Upper lobe of left lung (tissue), 6 donors: ENCODE measurements around the gene CSTPP1. TPM values are rescaled to one million over a fixed set of nuclear protein-coding genes. Genes with fewer than 3 reads are reported as not detected.

ENCODE experiments used
- ATAC-seq, 2 donors: fragments of 200-7000 bp; cut with Tn5 transposase; one replicate each; pipeline ENCODE4 v1.9.1; 2022; ENCODE audit warnings: mild to moderate bottlenecking in 2 of 2, moderate library complexity in 2 of 2; ENCODE audit not compliant: low FRiP score in 2 of 2
- DNase-seq, 2 donors: peaks; one replicate each; pipeline ENCODE4 v3.0.0-alpha.2; 2019 to 2020
- H3K27ac ChIP-seq, 4 donors: fragments of 200-600 bp; sonication (generic); one replicate each; pipeline ENCODE4 v1.5.1; 2016 to 2019
- H3K27me3 ChIP-seq, 4 donors: fragments of 200-600 bp; sonication (generic); one replicate each; pipeline ENCODE4 v1.5.1; 2017 to 2019
- H3K36me3 ChIP-seq, 4 donors: fragments of 200-600 bp; sonication (generic); one replicate each; pipeline ENCODE4 v1.5.1; 2016 to 2019
- H3K4me1 ChIP-seq, 4 donors: fragments of 200-600 bp; sonication (generic); one replicate each; pipeline ENCODE4 v1.5.1; 2018 to 2019
- H3K4me3 ChIP-seq, 4 donors: fragments of 200-600 bp; sonication (generic); one replicate each; pipeline ENCODE4 v1.5.1; 2017 to 2019; ENCODE audit warnings: mild to moderate bottlenecking in 2 of 4, moderate library complexity in 1 of 4
- H3K9me3 ChIP-seq, 4 donors: fragments of 200-600 bp; sonication (generic); one replicate each; pipeline ENCODE4 v1.5.1; 2018 to 2019
- EP300 ChIP-seq, 4 donors: sonication (generic); formaldehyde crosslinking; IDR thresholded peaks; one replicate each; pipeline ENCODE4 v1.5.1; 2017; ENCODE audit warnings: antibody characterized with exemption in 4 of 4, control low read depth in 2 of 4
- POLR2A ChIP-seq, 4 donors: fragments of 450-650 bp; IDR thresholded peaks; one replicate each; pipeline ENCODE4 v1.5.1; 2016 to 2017; ENCODE audit warnings: antibody characterized with exemption in 4 of 4, mild to moderate bottlenecking in 2 of 4
- POLR2AphosphoS5 ChIP-seq, 2 donors: sonication (generic); formaldehyde crosslinking; IDR thresholded peaks; one replicate each; pipeline ENCODE4 v1.5.1; 2017; ENCODE audit warnings: antibody characterized with exemption in 2 of 2
- WGBS, 2 donors: methylation state at CpG; one replicate each; pipeline ENCODE4 v1.1.5; 2017 to 2018; 5-methylcytosine and 5-hydroxymethylcytosine counted together
- total RNA-seq, 6 donors: library from RNA; depleted of rRNA in 4 of 6; stranded (reverse); fragments of >200 nt in 4 of 6; gene quantifications; one replicate each; pipeline versions ENCODE4 v1.1.0 to v1.2.1, GENCODE V29; 2016 to 2021
- TF ChIP-seq, protein P1 (sequence below), 6 experiments: fragments of 450-650 bp in 4 of 6; fragments of 200-600 bp in 2 of 6; sonication (generic) in 2 of 6; IDR thresholded peaks; one replicate each; pipeline ENCODE4 v1.5.1; 2016 to 2019; ENCODE audit warnings: antibody characterized with exemption in 6 of 6
- donor health status: DM: no; HTN: no; CAD: no; lungs with moderate emphysema.
- donor health status: DM: no; HTN: yes; CAD: no; lungs with severe emphysema.

CSTPP1 gene
- total RNA-seq, 6 donors from 2014 or later: 23.9 to 71.2 (median 47.2) TPM

DNA sequence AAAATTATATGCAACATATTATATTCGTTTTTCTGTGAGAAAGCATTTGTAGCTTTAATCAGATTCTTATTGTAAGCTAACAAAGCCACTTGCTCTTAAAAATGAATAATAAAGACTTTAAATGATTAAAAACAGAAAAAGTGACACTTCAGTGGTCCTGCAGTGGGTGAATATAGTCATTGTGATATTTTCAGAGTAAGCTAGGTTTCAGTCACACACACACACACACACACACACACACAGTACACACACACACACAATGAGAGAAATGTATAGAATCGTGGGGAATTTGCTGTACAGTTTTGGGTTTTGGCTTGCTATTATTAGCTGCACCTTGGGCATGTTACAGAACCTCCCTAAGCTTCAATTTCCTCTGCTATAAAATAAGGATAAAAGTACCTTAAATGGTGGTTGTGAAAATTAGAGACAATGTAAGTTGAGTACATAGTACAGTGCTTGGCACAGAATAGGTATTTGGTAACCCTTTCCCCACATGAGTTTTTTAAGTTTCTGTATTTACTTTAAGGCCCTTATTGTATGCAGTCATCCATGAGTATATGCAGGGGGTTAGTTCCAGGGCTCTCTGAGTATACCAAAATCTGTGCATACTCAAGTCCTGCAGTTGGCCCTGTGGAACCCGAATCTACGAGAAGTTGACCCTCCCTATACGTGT lies 39.8 kb downstream of the CSTPP1 start:
- TF ChIP-seq POLR2A (IDR thresholded peaks at IDR 0.05) (no peak), POLR2AphosphoS5 (IDR thresholded peaks at IDR 0.05) (no peak), EP300 (IDR thresholded peaks at IDR 0.05) (no peak)
- TF ChIP-seq, protein P1, sequence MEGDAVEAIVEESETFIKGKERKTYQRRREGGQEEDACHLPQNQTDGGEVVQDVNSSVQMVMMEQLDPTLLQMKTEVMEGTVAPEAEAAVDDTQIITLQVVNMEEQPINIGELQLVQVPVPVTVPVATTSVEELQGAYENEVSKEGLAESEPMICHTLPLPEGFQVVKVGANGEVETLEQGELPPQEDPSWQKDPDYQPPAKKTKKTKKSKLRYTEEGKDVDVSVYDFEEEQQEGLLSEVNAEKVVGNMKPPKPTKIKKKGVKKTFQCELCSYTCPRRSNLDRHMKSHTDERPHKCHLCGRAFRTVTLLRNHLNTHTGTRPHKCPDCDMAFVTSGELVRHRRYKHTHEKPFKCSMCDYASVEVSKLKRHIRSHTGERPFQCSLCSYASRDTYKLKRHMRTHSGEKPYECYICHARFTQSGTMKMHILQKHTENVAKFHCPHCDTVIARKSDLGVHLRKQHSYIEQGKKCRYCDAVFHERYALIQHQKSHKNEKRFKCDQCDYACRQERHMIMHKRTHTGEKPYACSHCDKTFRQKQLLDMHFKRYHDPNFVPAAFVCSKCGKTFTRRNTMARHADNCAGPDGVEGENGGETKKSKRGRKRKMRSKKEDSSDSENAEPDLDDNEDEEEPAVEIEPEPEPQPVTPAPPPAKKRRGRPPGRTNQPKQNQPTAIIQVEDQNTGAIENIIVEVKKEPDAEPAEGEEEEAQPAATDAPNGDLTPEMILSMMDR (IDR thresholded peaks at IDR 0.05): no peak
- Histone ChIP-seq H3K36me3 (no peaks in the 10 kb centered on the region), H3K4me1 (peaks cover 3 to 15% (median 8%) of the 10 kb centered on the region in 4 donors), H3K9me3 (no peaks in the 10 kb centered on the region), H3K4me3 (no peak overlapping the region), H3K27ac (no peak overlapping the region), H3K27me3 (no peaks in the 10 kb centered on the region)
- WGBS, 2 donors: 87 to 89% methylated on average over 5 of the region's 5 CpGs
- ATAC-seq (no peak), DNase-seq (no peak)

DNA sequence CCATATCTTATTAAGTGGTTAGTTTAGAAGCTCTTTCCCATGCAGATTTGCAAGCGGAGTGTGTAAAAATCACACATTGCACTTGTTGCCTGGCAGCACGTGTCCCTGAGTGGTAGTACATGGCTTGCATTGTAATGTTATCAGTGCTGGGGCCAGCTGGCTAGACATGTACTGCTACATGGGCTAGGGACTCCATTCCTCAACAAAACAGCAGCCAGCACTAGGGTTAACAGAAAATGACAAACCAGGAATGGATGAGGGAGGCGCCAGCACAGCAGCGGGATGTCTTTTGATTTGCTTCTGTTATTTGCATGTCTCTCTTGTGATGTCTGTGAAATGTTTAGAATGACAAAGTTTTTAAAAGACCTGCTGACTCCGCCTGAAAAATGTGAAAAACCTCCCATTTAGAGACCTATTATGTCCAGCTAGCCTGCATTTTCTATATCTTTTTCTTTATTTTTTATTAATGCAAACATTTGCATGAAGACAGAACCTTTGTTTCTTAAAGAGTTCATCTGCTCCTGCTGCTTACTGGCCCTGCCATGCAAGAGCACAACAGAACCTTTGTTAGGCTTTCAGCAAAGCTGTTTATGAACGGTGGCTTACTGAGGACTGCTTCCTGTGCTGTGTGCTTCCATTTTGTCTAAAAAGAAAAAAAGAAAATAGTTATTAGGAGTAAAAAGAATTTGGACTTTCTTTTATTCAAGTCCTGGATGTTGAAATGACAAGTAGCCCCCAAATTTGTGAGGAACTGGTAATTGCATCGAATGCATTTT lies 40.7 kb downstream of the CSTPP1 start:
- no peaks in the 10 kb centered on the region for H3K27me3 ChIP-seq
- TF ChIP-seq POLR2A (IDR thresholded peaks at IDR 0.05) (no peak), EP300 (IDR thresholded peaks at IDR 0.05) (no peak), POLR2AphosphoS5 (IDR thresholded peaks at IDR 0.05) (no peak)
- H3K9me3 ChIP-seq: no peaks in the 10 kb centered on the region
- DNase-seq (no peak), ATAC-seq (no peak)
- no peaks in the 10 kb centered on the region for H3K36me3 ChIP-seq
- 73 to 77% methylated on average over 7 of the region's 7 CpGs for WGBS, 2 donors
- no peak overlapping the region for H3K27ac ChIP-seq
- H3K4me3 ChIP-seq: no peak overlapping the region
- peaks cover 3 to 15% (median 8%) of the 10 kb centered on the region in 4 donors for H3K4me1 ChIP-seq

DNA sequence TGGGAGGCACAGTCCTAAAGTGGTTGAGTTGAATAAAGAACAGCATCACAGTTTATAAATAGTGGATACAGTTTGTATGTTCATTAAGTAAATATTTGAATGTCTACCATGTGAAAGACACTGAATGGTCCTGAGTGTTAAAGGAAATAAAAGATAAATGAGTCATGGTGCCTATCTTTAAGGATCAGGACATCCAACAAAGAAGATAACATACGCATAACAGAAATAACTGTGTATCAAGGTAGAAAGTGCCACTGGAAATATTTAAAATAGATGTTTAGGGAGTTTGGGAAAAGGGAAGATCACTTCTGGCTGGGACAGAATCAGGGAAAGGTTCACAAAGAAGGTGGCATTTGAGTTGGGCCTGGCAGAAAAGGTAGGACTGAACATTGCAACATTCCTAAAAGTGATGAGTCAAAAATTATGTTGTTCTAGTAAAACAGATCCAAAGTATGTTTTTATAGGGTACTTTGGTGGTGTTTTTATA lies 41.5 kb downstream of the CSTPP1 start:
- H3K4me3 ChIP-seq: no peak overlapping the region
- ATAC-seq (no peak), DNase-seq (no peak)
- no peaks in the 10 kb centered on the region for H3K27me3 ChIP-seq
- H3K4me1 ChIP-seq: peaks cover 3 to 15% (median 8%) of the 10 kb centered on the region in 4 donors
- no peak overlapping the region for H3K27ac ChIP-seq
- H3K9me3 ChIP-seq: no peaks in the 10 kb centered on the region
- WGBS, 2 donors: 51 to 75% methylated on average over 1 of the region's 1 CpG
- H3K36me3 ChIP-seq: no peaks in the 10 kb centered on the region
- no peak for TF ChIP-seq POLR2AphosphoS5 (IDR thresholded peaks at IDR 0.05)
- TF ChIP-seq POLR2A (IDR thresholded peaks at IDR 0.05): no peak
- TF ChIP-seq, protein P1 (IDR thresholded peaks at IDR 0.05): no peak
- TF ChIP-seq EP300 (IDR thresholded peaks at IDR 0.05): no peak

GRCh38 chr11:46979358-46979757 lies 42.8 kb downstream of the CSTPP1 start:
- no peaks in the 10 kb centered on the region for H3K36me3 ChIP-seq
- WGBS, 2 donors: 62 to 71% methylated on average over 5 of the region's 5 CpGs
- no peak for DNase-seq

GRCh38 chr11:46981436-46981835 lies 44.9 kb downstream of the CSTPP1 start:
- Histone ChIP-seq H3K4me3 (no peak overlapping the region), H3K27ac (no peak overlapping the region)
- 72 to 73% methylated on average over 3 of the region's 3 CpGs for WGBS, 2 donors

More at GRCh38 chr11:46979358-46979757, 42.8 kb downstream of the CSTPP1 start:
- H3K4me3 ChIP-seq: no peak overlapping the region
- no peak for ATAC-seq
- TF ChIP-seq EP300 (IDR thresholded peaks at IDR 0.05): no peak
- TF ChIP-seq, protein P1 (IDR thresholded peaks at IDR 0.05): no peak
- no peak for TF ChIP-seq POLR2A (IDR thresholded peaks at IDR 0.05)
- TF ChIP-seq POLR2AphosphoS5 (IDR thresholded peaks at IDR 0.05): no peak
- H3K9me3 ChIP-seq: no peaks in the 10 kb centered on the region
- H3K27ac ChIP-seq: peak overlapping the region in 1 of 4 donors; percentile 28
- peaks cover 3 to 15% (median 8%) of the 10 kb centered on the region in 4 donors for H3K4me1 ChIP-seq
- no peaks in the 10 kb centered on the region for H3K27me3 ChIP-seq

More at GRCh38 chr11:46981436-46981835, 44.9 kb downstream of the CSTPP1 start:
- no peaks in the 10 kb centered on the region for H3K27me3 ChIP-seq
- no peaks in the 10 kb centered on the region for H3K9me3 ChIP-seq
- TF ChIP-seq POLR2AphosphoS5 (IDR thresholded peaks at IDR 0.05): no peak
- TF ChIP-seq EP300 (IDR thresholded peaks at IDR 0.05): no peak
- TF ChIP-seq, protein P1 (IDR thresholded peaks at IDR 0.05): no peak
- no peak for TF ChIP-seq POLR2A (IDR thresholded peaks at IDR 0.05)
- ATAC-seq: no peak
- H3K4me1 ChIP-seq: peaks cover 3 to 15% (median 8%) of the 10 kb centered on the region in 4 donors
- H3K36me3 ChIP-seq: no peaks in the 10 kb centered on the region
- DNase-seq: no peak
